Measurements from ENCODE around the gene TAPBP. TPM values are rescaled to one million over a fixed set of nuclear protein-coding genes. Genes with fewer than 3 reads are reported as not detected.

TAPBP gene
- total and polyA plus RNA-seq, 9 of the 15 experiments (the other 6 are each of a cell fraction or from before 2014, with no cell fraction given) = 5.6 to 74.0 (median 22.3) TPM

- Histone ChIP-seq H3K4me2 (ENCODE audit: insufficient read depth, low read length) (no peak overlapping the region), H4K20me1 (replicated peaks; ENCODE audit: control insufficient read depth, insufficient read depth, low read length) (no peaks in the 10 kb centered on the region), H3K27ac (ENCODE audit: extremely low read depth, low read depth, low read length) (no peak overlapping the region), H3K4me1 (replicated peaks in 1 of 2; ENCODE audit: control insufficient read depth in 2 of 2, insufficient read depth in 2 of 2, low read length in 2 of 2) (peaks cover 5 to 12% of the 10 kb centered on the region in 2 experiments; a peak in 3 of 5 replicates), H3K79me2 (ENCODE audit: control insufficient read depth, insufficient read depth, low read length) (no peaks in the 10 kb centered on the region), H3K27me3 (ENCODE audit: control insufficient read depth in 2 of 2, insufficient read depth in 2 of 2, low read length in 2 of 2) (no peaks in the 10 kb centered on the region), H3K9me1 (ENCODE audit: control insufficient read depth, insufficient read depth, low read length) (no peaks in the 10 kb centered on the region), H3K4me3 (no peak overlapping the region), H2AFZ (ENCODE audit: low read depth, low read length) (peak overlapping the region; percentile 73), H3K9me3 (replicated peaks; ENCODE audit: control insufficient read depth, insufficient read depth, low read depth, low read length) (no peaks in the 10 kb centered on the region), H3K36me3 (ENCODE audit: control insufficient read depth, insufficient read depth, low read length) (no peaks in the 10 kb centered on the region), H3K9ac (ENCODE audit: insufficient read depth in 1 of 2, low read depth in 2 of 2, low read length in 2 of 2) (no peak overlapping the region)
- CTCF ChIA-PET (ENCODE audit: low intra/inter-chr PET ratio) = interaction anchor here (0.6 to 1.7 kb wide), 2 partner anchors 64 to 92 kb away, joined by 3 to 14 read pairs; no protein-coding TSS in a partner anchor
- DNase-seq (ENCODE audit: extremely low read depth in 1 of 4, low spot score in 3 of 4) (no peak), ATAC-seq (peak; percentile 29; the same call in 1 of the 3 replicates), FAIRE-seq (no peak)
- intact Hi-C loops (cut with micrococcal nuclease) = loop anchor here (2.0 kb wide), 1 partner anchor 63 kb away; no protein-coding TSS in a partner anchor
- in situ Hi-C loops (cut with MboI) = no loop called here
- WGBS (ENCODE audit: insufficient coverage, low coverage, missing lambda C conversion rate) = 65% methylated on average over 6 of the region's 6 CpGs
- POLR2A ChIA-PET = no interaction called here
- no peak for TF ChIP-seq ID3 (CRISPR knock-in tag; IDR thresholded peaks at IDR 0.05)
- 0 out of 2 replicates have a peak, but pooled peaks have one; percentile 17 for TF ChIP-seq ID3 (tag; IDR thresholded peaks at IDR 0.05)
- no peak for TF ChIP-seq PYGO2 (tag; IDR thresholded peaks at IDR 0.05)
- TF ChIP-seq SPI1 (IDR thresholded peaks at IDR 0.05; ENCODE audit: borderline replicate concordance, low read depth, low read length) = peak; percentile 55; the same call in 1 of the 2 replicates
- TF ChIP-seq FOXP4 (CRISPR knock-in tag; IDR thresholded peaks at IDR 0.05; ENCODE audit: borderline replicate concordance) = 0 out of 2 replicates have a peak, but pooled peaks have one; percentile 22
- no peak for TF ChIP-seq HEY1 (CRISPR knock-in tag; IDR thresholded peaks at IDR 0.05; ENCODE audit: borderline replicate concordance)
- no peak for TF ChIP-seq PHB (CRISPR knock-in tag; IDR thresholded peaks at IDR 0.05)
- no TSS peak for BruUV-seq (replicated peaks)
Observed at GRCh38 chr6:33343953-33344611, 30.2 kb upstream of the TAPBP start.

Data from K562 (cell line).